DMS53 (cell line): ENCODE results near the gene HOXA1.
A peak's percentile ranks its signal among the peaks of the same experiment; 100 is the strongest.

Source experiments
- DNase-seq: peaks from one replicate; lab custom pipeline; 2025; lab: John Stamatoyannopoulos, UW

Gene HOXA1

DNA sequence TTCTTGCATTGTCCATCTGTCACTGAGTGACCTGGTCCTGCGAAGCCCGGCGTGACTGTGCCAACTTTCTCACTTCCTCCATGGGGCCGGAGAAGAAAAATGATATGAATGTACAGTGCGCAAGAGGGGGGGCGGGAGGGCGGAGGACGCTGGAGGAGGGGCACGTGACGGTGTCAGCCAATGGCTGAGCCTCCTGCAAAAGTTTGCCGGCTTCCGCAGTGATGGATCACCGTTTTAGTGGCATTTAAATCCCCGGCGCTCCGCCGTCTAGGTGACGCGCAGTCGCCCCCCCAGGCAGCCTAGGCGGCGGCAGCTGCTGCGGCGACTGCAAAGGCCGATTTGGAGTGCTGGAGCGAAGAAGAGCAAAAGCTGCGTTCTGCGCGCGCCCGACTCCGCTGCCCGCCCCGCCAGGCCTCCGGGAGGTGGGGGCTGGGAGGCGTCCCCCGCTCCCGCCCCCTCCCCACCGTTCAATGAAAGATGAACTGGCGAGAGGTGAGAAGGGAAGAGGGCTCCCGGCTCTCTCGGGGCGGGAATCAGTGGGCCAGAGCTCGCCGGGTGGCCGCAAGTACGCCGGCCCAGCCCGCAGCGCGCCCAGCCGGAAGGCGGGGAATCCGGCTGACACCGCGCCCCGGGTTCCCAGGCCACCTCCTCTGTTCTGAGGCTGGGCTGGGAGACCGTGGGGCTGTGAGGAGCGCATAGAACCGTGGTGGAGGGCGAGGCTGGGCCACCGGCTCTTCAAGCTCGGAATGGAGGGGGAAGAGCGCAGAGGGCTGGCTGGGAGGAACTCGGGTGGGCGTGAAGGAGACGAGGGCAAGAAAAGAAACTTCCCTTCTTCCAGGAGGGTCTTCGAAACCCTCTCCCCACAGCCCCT lies at the start of gene HOXA1:
Gene HOXA1, minus strand, starts transcription at position 104 of the 871 bp plus-strand sequence. Its CDS starts 88 bp downstream, at position 16.
- peak; percentile 99 for DNase-seq

DNA sequence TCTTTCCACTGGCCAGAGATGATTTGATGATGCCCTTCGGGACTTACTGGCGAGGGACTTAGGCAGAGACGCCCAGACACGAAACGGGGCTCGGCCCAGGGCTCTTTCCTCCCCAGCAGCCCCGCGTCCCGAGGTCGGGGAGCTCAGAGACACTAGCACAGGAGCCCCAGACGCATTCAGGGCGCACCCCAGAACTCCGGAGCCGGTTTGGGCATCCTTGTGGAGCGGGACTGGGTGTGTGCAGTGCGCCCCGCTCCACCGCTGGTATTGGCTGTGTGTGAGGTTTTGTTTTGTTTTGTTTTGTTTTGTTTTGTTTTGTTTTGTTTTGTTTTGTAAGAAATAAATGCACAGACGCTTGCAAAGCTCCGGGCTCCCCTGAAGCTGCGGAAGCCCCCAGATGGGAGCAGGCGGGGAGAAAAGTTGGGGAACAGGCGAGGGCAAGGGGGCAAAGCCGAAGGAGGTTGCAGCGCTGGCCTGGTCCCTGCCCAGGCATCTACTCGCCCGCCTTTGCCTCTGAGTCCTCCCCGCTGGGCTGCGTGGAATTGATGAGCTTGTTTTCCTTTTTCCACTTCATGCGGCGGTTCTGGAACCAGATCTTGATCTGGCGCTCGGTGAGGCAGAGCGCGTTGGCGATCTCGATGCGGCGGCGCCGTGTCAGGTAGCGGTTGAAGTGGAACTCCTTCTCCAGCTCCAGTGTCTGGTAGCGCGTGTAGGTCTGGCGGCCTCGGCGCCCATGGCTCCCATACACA lies 49.5 kb upstream of the HOXA1 start:
- peak; percentile 61 for DNase-seq

DNA sequence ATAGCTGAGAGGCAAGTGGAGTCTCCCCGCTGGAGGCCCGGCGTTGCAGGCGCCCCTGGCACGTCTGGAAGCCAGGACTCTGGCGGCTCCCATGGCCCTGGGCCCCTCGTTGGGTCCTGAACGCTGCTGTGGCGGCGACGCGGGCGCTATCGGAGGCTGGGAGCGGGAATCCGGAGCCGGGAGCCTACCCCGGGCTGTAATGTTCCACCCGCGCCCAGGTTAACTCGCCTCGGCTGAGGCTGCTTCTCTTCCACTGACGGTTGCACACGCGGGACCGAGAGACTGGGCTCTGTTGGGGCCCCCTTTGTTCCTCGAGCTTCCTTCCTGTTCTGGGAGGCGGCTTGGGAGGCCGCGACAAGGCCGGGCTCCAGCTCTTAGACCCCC lies 49.0 kb upstream of the HOXA1 start:
- peak; percentile 70 for DNase-seq

DNA sequence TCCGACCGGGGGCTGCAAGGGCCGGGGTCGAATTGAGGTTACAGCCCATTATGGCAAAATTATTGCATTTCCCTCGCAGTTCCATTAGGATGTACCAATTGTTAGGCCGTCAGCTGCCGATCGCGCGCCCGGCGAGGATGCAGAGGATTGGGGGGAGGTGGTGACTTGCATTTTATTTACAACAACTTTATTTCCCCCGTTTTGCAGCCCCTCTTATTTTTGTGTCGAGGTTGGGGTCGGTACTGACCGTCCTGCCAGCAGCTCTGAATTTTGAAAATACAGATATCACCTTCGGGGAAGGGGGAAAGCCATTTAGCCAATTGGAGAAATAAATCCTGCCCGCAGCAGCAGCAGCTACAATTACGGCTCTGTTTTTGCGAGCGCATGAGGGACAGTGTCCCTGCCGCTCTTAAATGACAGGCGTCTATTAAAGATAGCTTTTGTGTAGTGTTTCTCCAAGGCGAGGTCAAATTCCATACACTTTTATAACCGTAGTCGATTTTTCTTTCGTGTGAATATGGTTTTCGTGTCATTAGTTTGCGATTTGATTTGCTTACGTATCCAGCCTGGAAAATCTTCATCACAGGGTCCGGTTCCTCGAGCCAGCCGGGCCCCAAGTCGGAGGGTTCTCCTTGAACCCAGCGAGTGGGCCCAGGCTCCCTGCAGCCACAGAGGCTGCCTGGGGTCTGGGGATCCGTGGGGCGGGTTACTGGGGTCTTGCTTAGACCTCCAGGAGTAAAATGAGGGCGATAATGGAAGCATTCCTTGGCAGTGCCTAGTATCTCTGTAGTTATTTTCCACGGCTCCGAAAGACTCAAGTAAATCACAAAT lies 48.4 kb upstream of the HOXA1 start:
- DNase-seq, result peak; percentile 72

DNA sequence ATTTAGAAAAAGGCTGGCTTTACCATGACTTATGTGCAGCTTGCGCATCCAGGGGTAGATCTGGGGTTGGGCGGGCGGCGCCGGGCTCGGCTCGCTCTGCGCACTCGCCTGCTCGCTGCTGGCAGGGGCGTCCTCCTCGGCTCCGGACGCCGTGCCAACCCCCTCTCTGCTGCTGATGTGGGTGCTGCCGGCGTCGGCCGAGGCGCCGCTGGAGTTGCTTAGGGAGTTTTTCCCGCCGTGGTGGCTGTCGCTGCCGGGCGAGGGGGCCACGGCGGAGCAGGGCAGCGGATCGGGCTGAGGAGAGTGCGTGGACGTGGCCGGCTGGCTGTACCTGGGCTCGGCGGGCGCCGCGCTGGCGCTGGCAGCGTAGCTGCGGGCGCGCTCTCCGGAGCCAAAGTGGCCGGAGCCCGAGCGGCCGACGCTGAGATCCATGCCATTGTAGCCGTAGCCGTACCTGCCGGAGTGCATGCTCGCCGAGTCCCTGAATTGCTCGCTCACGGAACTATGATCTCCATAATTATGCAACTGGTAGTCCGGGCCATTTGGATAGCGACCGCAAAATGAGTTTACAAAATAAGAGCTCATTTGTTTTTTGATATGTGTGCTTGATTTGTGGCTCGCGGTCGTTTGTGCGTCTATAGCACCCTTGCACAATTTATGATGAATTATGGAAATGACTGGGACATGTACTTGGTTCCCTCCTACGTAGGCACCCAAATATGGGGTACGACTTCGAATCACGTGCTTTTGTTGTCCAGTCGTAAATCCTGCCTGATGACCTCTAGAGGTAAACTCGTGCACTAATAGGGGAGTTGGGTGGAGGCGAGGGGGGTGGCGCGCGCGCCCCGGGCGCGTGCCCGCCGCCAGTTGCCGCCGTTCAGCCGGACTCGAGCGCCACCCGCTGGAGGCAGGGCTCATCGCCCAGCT lies 47.5 kb upstream of the HOXA1 start, which contains the start of gene HOXA5:
Gene HOXA5, minus strand, starts transcription at position 659 of the 927 bp plus-strand sequence. Its CDS starts 74 bp downstream, at position 585.
- peak; percentile 96 for DNase-seq

DNA sequence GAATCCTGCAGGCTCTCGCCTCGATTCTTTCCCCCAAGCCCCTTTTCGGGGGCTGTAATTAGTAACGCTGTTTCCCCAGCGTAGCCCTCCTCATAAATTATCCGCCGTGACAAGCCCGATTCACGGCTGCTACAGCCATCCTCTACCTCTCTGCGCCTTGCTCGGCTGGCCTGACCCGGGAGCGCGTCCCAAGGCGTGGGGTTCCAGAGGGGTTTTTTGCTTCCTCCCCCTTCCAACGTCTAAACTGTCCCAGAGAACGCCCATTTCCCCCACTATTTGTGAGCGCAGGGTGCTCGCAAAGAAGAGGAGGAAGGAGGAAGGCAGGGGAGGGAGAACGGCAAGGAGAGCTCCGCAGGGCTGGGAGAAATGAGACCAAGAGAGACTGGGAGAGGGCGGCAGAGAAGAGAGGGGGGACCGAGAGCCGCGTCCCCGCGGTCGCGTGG lies 46.8 kb upstream of the HOXA1 start:
- peak; percentile 68 for DNase-seq

DNA sequence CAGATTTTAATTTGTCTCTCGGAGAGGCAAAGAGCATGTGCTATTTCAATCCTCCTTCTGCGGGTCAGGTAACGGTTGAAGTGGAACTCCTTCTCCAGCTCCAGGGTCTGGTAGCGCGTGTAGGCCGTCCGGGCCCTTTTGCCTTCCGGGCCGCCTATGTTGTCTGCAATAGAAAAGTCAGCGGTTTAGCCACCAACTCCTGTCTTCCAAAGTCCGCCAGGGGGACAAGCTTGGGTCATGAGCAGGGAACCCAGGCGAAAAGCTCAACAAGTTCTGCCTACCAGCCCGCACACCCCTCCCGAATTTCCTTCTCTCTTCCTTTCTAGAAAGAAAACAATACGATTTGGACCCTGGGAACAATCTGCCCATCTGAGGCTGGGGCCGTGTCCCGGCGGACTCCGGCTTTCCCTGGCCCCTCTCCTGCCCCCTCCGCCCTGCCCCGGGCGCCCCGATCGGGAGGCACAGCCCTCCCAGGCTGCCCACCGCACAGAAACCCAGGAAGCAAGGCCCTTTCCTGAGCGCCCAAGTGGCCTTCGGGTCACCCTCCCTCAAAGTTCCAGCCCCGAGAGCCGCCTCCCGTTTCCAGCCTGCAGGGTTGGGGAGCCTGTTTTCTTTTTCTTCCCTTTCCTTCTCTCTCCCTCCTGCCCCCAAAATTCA lies 46.3 kb upstream of the HOXA1 start:
- peak; percentile 58 for DNase-seq

DNA sequence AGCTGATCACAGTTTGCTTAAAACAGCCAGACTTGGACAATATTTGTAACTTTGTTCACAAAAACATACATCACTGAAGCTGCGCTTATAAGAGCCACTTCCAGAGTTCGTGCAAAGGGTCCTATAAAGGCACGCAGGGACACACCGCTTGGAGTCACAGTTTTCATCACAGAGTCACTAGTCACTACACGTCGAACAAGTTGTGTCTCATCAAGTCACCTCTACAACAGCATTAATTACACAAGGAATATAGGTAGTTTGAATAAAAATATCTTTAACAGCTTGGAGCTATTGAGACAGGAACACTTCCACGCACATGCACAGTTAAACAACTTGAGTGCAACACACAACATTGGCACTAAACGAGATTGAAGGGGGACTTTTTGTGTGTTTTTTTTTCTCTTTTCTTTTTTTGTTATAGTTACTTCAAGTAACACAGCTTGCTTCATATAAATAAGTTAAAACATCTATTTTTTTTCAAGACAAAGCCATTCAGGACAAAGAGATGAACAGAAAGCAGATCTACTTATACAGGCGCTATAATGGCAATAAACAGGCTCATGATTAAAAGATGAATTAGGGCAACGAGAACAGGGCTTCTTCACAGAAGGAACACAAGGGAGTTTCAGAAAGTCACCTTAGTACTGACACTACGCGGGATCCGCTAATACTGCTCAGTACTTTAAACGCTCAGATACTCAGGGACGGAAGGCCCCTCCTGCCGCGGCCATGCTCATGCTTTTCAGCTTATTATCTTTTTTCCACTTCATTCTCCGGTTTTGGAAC lies 45.5 kb upstream of the HOXA1 start:
- DNase-seq, result no peak

DNA sequence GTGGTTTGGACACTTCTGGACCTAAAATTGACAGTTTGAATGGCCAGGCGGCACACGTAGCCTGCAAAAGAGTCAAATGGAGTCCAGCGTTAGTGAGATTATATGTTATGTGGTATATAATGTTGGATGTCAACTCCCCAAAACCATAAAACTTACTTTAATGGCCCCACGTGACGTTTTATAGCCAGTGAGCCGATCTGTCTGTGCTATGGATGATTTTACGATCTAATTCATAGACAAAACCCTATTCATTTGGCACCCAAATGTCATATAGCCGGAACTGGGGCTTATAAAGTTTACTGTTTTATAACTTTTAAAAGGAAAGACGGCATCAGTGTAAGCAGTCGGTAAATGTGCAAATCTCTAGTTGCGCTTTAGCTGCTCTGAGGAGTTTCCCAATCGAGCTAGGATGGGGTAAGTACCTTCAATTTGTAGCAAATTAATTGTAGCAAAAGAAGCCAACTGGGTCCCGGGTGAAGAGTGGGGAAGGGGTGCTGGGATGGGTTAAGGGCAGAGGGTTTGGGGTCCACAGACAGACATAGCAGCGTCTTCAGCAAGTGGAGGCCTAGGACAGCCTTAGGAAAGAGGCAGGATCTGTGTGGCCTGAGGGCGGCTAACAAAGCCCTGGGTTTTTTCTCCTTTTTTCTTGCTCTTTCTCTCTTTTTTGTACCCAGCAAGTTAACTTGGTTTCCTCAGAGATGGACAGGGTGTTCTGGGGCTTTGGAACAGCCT lies 44.5 kb upstream of the HOXA1 start:
- no peak for DNase-seq

DNA sequence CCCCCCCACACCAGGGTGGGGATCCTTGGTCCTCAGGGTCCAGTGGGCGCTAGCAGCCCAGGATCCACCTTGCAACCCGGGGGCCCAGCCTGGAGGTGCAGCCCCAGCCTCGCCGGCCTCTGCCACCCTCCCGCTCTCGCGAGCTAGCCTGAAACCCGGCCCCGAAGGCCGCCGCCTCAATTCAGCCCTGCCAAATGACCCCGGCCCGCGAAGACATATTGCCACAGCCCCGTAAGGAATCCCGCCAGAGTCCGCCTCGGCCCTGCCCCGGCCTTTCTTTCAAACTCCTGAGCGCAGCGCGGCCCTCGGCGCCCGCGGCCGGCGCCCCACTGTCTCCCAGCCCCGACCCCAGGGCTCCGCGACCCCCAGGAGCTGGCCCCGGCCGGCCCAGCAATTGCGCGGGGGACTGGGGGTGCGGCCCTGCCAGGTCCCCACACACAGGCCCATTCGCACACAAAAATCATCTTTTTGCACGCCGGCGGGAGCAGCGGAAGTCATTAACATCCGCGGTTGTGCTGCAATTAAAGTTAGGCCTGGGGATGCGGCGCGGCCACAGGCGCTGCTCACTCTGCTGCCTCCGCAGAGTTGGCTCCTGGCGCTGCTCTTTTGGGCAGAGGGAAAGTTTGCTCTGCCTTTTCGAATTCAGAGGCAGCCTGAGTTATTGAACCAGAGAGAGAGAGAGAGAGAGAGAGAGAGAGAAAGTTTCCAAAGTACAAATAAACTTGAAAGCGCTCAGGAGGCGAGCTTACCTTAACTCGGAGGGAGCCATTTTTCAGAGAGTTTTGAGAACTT lies 43.7 kb upstream of the HOXA1 start:
- no peak for DNase-seq

DNA sequence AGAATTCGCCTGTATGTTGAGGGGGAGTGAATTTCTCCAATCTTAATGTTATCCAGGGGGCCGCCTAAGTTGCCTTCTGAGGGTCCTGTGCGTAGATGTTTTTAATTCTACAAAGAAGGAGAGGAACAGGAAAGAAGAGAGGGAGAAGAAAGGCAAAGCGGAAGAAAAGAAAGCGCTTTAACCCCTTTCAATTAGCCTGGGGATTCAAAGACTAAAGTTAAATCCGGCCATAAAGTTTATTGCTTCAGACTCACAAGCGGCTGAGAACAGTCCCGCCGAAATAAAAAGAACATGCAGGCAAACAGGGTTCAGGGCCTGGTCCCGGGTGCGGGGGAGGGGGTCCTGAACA lies 43.2 kb upstream of the HOXA1 start:
- DNase-seq, result no peak

DNA sequence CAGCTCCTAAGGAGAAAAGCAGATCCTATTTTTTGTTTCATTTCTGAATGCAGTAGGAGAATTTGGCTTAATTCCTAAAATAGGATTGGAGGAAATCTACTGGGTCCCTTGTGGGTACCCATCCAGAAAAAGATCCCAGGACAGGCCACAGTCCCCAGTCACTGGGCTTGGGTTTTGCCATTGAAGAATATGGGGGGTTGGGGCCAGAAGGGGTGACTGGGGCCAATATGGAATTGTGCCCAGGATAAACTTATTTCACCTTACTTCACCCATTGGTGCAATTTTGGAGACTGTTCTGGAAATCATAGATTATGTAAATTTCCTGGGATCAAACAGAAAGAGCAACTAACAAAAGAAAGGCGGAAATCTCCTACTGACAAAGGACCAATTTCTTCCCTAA lies 42.7 kb upstream of the HOXA1 start:
- no peak for DNase-seq

DNA sequence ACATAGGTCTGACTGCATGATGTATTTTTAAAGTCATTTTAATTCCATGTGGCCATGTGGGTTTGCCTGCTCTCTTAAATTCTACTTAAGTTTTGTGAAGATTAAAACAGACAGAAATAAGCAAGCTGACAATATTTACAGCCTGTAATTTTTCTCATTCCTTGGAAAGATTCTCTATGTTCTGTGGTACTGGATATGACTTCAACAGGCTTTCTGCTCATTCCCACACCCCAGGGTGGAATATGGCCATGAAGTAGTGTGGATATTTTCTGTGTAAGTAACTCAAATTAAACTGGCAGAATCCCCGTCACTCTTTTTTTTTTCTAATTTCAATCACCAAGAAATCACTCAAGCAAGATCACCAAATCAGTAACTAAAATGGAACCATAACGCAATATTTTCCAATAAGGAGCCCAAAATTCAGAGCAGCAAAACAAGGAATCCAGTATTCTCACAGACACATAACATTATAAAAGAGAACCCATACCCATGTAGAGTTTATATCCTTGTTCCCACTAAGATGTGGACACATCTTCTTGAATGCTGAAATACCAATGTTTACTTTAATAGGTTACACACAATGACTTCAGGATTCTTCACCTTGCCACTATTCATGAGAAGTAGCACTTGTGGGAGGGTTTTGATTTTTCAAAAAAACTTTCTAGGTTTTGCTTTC lies 42.0 kb upstream of the HOXA1 start:
- no peak for DNase-seq

DNA sequence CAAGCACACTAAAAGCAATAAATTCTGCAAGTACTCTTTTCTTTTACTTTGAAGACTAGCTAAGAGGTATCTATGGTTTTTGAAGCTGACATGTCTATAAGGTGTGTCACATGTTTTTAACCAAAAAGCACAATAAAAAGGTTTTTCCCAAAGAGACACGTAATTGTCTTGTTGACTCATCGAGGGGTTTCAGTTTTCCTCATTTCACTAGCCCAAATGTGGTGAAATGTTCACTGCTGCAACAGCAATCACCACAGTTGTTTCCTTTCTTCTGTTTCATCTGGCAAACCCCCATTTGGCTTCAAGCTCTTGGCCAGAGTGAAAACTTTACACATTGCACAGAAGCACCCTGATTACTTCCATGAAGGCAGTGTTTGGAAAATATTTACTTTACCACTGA lies 38.6 kb upstream of the HOXA1 start:
- DNase-seq, result no peak

DNA sequence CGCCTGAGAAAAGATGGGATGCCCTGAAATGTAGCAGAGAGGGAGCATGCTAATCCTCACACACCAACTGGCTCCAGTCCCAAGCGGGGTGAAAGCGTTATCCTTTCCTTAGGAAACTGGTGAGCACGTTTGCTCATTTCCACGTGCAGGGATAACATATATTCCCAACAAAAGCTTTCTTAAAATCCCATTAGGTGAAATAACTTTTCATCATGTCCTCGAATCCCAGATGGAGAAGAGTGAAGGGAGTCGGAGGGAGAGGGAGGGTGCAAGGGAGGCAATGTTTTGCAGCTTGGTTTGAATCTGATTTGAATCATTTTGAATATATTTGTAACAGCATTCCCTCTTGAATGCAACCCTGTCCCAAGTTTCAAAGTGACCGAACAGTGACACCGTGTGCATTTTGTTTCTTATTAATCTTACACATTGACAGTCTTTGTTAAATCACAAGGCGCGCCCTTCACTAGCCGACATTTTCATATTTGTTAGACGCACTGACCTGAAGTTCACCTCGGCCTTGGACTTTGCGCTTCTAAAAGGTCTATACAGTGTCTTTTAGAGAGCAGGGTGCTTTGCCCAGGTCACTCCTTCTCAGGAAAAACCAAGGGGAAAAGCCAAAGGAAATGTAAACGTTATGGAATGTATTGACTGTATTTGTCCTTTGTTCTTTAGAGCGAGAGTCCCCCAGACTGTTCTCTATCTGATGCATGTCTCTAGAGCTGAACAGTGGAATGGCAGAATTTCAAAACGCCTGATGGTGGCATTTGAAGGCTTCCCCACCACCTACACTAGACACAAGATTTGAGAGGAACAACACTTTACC lies 37.8 kb upstream of the HOXA1 start:
- no peak for DNase-seq

DNA sequence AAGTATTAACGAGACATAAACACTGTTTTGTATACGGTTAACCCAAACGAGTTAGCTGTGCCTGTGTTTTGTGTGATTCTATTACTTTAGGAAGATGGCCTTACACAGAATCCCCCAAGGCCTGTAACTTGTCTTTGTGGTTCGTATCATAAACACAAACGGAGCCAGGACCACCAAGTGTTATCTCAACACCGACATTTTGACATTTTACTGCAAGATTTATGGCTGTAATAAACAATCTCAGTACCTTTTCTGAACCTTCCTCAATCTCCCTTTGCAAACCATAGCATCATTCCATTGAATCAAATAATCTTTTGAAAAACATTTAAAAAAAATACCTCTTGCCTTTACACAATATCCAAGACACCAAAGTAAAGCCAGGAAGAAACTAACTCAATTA lies 37.2 kb upstream of the HOXA1 start:
- no peak for DNase-seq

DNA sequence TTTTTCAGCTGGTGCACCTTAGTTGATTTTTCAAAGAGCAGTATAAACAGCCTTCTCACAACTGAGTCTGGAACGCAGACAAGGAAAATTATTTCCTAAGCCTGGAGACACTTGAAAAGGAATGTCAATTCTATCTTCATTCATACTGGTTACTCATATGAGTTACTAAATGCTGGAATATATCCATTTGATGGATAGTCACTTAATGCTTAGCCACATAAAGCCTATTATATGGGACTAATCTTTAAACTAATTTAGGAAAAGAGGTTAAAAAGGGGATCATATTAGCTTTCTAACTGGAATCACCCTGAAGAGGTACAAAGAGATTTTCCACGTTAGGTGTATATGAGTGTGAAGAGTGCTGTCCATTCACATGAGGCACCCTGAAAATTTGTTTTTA lies 36.4 kb upstream of the HOXA1 start:
- no peak for DNase-seq
